KOPT-K1 (cell line): Measurements from ENCODE around the gene EVI5L.

Experiments used
- H3K27ac ChIP-seq: fragments of 200-600 bp; sonication (generic); 2 replicates; pipeline ENCODE4 v1.5.1; 2016; ENCODE audit warnings: antibody characterized with exemption, mild to moderate bottlenecking, low read depth, low read length; ENCODE audit not compliant: poor library complexity, severe bottlenecking
- H3K36me3 ChIP-seq: fragments of 200-600 bp; sonication (generic); 2 replicates; pipeline ENCODE4 v1.5.1; 2017; ENCODE audit warnings: antibody characterized with exemption, mild to moderate bottlenecking, low read length, moderate library complexity; ENCODE audit not compliant: insufficient read depth
- H3K9me3 ChIP-seq: fragments of 200-600 bp; sonication (generic); 2 replicates; pipeline ENCODE4 v1.5.1; 2017; ENCODE audit warnings: antibody characterized with exemption, low read length, mild to moderate bottlenecking; ENCODE audit not compliant: insufficient read depth, poor library complexity, severe bottlenecking

The EVI5L gene

DNA sequence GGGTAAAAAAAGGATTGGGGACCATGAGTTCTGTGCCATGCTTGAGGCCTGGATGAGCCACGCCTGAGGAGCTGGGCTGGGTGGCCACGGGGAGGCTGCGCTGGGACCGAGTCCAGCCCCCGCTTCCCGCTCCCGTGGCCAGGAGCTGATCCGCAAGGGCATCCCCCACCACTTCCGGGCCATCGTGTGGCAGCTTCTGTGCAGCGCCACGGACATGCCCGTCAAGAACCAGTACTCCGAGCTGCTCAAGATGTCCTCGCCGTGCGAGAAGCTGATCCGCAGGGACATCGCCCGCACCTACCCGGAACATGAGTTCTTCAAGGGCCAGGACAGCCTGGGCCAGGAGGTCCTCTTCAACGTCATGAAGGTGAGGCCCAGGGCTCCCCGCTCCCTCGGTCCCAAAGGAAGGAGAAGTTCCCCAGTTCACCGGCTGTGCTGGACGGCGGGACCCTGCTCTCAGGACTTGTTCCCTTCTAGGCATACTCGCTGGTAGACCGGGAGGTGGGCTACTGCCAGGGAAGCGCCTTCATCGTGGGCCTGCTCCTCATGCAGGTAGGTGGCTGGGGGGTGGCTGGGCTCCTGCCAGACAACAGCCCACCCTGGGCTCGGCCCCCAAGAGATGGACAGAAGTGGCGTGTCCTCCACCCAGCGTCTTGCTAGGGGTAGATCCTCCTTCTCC, 18.9 kb downstream of the EVI5L start:
- Histone ChIP-seq H3K27ac (no peak overlapping the region), H3K9me3 (no peaks in the 10 kb centered on the region), H3K36me3 (no peaks in the 10 kb centered on the region)

- H3K9me3 ChIP-seq, result no peaks in the 10 kb centered on the region
- no peaks in the 10 kb centered on the region for H3K36me3 ChIP-seq
- no peak overlapping the region for H3K27ac ChIP-seq
Measured at GRCh38 chr19:7849631-7849999, 19.6 kb downstream of the EVI5L start.

DNA sequence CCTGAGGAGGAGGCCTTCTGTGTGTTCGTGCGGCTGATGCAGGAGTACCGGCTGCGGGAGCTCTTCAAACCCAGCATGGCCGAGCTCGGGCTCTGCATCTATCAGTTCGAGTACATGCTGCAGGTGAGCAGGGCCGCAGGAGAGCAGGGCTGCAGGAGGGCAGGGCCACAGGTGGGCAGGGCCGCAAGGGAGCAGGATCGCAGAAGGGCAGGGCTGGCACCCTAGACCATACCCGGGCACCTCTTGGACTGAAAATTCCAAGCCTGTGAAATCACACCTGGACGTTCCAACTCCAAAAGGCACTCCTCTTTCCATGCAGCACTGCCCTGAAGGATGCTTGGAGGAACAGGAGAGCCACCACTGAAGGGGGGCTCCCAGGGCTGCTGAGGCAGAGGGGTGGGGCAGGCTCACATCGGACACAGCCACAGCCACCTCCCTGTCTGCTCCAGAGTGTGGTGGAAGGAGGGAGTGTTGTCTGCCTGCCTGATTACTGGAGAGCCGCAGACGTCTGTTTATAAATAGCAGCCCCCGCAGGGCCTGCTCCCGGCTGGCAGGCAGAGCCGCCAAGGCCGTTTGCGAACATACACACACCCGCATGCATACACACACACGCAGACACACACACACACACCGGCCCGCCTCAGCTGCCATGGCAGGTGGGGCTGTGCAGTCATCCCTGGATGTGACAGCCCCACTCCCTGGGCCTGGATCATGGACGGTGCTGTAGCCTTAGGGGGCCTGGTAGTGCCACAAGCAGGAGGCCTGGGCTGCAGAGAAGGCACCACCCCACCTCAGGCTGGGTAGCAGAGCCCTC, 20.2 kb downstream of the EVI5L start:
- Histone ChIP-seq H3K36me3 (no peaks in the 10 kb centered on the region), H3K9me3 (no peaks in the 10 kb centered on the region), H3K27ac (no peak overlapping the region)

DNA sequence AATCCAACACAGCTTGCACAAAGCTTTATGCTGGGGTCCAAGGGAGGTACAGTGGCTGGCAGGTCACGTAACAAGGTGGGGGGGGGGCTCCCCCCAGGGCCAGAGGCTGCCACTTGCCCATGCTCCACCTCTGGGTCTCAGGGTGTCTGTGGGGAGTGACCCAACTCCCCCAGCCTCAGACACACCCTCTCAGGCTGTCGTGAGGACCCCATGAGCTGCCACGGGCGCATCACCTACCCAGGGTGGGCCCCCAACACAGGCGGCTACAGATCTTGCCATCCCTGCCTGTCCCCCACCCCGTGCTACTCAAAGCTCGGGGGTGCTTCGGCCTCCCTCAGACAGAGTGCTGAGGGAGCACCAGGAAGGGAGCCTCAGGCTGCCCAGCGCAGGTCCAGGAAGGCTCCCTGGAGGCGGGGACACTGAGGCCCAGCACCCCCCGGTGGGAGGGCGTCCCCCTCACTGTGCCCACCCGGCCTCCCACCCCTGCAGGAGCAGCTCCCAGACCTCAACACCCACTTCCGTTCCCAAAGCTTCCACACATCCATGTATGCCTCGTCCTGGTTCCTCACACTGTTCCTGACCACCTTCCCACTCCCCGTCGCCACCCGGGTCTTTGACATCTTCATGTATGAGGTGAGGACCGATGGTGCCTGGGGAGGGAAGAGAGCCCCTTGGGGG, 21.1 kb downstream of the EVI5L start:
- Histone ChIP-seq H3K36me3 (no peaks in the 10 kb centered on the region), H3K27ac (no peak overlapping the region), H3K9me3 (no peaks in the 10 kb centered on the region)

- H3K9me3 ChIP-seq, result no peaks in the 10 kb centered on the region
- no peak overlapping the region for H3K27ac ChIP-seq
- no peaks in the 10 kb centered on the region for H3K36me3 ChIP-seq
Measured at GRCh38 chr19:7851623-7852500, 21.8 kb downstream of the EVI5L start.

DNA sequence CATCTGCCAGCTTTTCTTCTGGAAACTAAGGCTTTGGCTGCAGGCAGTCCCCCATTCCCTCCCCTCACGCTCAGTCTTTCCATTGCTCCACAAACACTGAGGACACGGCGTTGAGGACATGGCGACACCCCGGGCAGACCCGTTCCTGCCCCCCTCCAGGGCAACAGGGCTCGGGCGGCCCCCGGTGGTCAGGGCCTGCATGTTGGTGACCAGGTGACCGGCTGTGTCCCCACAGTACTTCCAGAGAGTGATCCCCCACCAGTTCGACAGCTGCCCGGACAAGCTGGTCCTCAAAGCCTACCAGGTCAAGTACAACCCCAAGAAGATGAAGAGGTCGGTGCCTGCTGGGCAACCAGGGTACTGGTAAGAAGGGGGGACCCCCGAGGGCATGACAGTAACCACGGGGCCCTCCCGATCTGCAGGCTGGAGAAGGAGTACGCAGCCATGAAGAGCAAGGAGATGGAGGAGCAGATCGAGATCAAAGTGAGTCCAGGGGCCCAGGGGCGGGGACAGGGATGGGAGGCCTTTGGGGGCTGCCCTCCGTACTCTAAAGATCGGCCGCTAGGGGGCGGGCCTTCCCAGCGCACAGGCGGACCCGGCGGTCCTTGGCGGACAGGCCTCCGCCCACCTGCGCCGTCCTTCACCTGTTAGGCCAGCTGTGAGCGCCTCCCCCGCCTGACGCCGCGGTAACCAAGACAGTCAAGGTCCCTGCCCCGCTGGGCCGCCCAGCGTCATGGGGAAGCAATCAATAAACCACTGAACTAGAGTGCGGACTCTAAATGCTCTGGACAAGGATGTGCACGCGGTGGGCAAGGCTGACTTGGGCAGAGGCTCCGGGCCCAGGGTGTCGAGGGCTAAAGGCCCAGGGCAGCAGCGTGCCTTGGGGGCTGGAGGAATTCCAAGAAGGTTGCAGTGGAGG, 23.1 kb downstream of the EVI5L start:
- no peak overlapping the region for H3K27ac ChIP-seq

GRCh38 chr19:7853770-7854128, 23.7 kb downstream of the EVI5L start:
- H3K9me3 ChIP-seq, result no peaks in the 10 kb centered on the region
- no peaks in the 10 kb centered on the region for H3K36me3 ChIP-seq
- H3K27ac ChIP-seq, result no peak overlapping the region

More for the DNA sequence above, 23.1 kb downstream of the EVI5L start:
- no peaks in the 10 kb centered on the region for H3K36me3 ChIP-seq
- no peaks in the 10 kb centered on the region for H3K9me3 ChIP-seq

GRCh38 chr19:7855426-7856108, 25.5 kb downstream of the EVI5L start:
- Histone ChIP-seq H3K9me3 (no peaks in the 10 kb centered on the region), H3K27ac (no peak overlapping the region), H3K36me3 (no peaks in the 10 kb centered on the region)

DNA sequence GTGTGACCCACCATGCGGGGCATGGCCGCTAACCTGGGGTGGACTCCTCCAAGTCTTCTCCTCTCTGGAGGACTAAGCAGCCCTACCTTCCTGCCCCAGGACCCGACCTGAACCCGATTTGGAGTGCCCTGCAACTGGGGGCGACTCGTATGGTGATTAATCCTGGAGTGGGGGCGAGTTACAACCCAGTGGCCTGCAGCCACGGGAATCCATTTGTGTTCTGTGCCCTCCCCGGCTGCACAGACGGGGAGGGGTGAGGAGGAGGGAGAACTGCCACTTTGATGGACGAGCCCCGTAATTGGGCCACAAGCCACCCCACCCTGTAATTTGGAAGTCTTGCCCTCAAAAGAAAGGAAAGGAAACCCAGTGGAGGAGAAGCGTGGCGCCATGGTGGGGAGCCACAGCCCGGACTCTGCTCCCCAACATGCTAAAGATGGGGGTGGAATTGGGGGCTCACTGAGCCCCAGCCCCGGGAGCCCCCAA, 26.1 kb downstream of the EVI5L start:
- Histone ChIP-seq H3K9me3 (no peaks in the 10 kb centered on the region), H3K27ac (no peak overlapping the region), H3K36me3 (no peaks in the 10 kb centered on the region)

- H3K27ac ChIP-seq, result no peak overlapping the region
- no peaks in the 10 kb centered on the region for H3K9me3 ChIP-seq
- no peaks in the 10 kb centered on the region for H3K36me3 ChIP-seq
Measured at GRCh38 chr19:7856679-7857663, 27.0 kb downstream of the EVI5L start.

- H3K9me3 ChIP-seq, result no peaks in the 10 kb centered on the region
- no peaks in the 10 kb centered on the region for H3K36me3 ChIP-seq
- H3K27ac ChIP-seq, result no peak overlapping the region
Measured at GRCh38 chr19:7857727-7858108, 27.7 kb downstream of the EVI5L start.

DNA sequence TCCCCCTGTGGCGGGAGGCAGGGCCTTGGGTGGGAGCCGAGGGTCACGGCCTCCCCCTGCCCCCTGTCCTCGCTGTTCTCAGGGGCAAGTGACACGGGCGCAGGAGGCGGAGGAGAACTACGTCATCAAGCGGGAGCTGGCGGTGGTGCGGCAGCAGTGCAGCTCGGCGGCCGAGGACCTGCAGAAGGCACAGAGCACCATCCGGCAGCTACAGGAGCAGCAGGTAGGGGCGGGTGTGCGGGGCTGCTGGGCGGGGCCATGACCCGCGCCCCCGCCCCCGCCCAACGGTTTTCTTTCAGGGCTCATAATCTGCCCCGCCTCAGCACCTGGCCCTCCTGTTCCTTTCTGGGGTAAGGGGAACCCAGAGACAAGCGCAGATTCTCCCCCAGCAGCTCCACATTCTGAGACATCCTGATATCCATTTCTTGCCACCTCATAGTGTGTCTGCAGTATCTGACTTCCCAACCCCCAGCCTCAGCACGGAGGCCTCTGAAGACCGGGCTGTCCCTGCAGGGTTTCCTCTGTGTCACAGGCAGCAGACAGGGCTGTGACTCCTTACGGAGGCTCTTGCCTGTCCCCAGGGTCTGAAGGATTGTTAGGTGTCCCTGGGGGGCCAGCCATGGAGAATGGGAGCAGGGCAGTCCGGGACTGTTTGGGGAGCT, 28.2 kb downstream of the EVI5L start:
- no peaks in the 10 kb centered on the region for H3K9me3 ChIP-seq
- no peaks in the 10 kb centered on the region for H3K36me3 ChIP-seq
- H3K27ac ChIP-seq, result no peak overlapping the region
